ENCODE data around the gene HDDC3. TPM values are rescaled to one million over a fixed set of nuclear protein-coding genes. Genes with fewer than 3 reads are reported as not detected.

HDDC3 gene
- total RNA-seq, 1 experiment from 2014 or later: 13.3 TPM

GRCh38 chr15:90957791-90958190 lies 25.4 kb upstream of the HDDC3 start:
- Mint-ChIP-seq H3K27ac (peak overlapping the region in 2 of 3 experiments; percentile 61 to 94; a peak in 2 of 7 replicates), H3K9me3 (no peaks in the 10 kb centered on the region), H3K4me1 (peaks cover 15 to 16% of the 10 kb centered on the region in 2 experiments), H3K36me3 (ENCODE audit: insufficient read depth in 1 of 3, low read depth in 3 of 3) (peaks cover 13 to 48% (median 43%) of the 10 kb centered on the region in 3 experiments), H3K4me3 (peak overlapping the region; percentile 70 to 80), H3K27me3 (ENCODE audit: low read depth) (no peaks in the 10 kb centered on the region)
- Histone ChIP-seq H3T11ph (ENCODE audit: low read length) (no peak overlapping the region), H3K9me3 (ENCODE audit: control insufficient read depth, low read depth, low read length) (no peaks in the 10 kb centered on the region), H2AK5ac (ENCODE audit: insufficient read length, low read length) (no peak overlapping the region), H2BK120ac (ENCODE audit: low read depth, low read length, poor library complexity, severe bottlenecking) (no peak overlapping the region), H4K5ac (ENCODE audit: insufficient read length, low read depth, low read length) (no peak overlapping the region), H4K20me1 (ENCODE audit: control insufficient read depth, insufficient read depth, insufficient read length) (peaks cover 3% of the 10 kb centered on the region), H3K18ac (ENCODE audit: insufficient read length, low read depth, low read length) (no peak overlapping the region), H2AFZ (ENCODE audit: low read length) (no peak overlapping the region), H3K27ac (ENCODE audit: insufficient read length, low read depth, low read length) (no peak overlapping the region), H3K4me2 (ENCODE audit: insufficient read depth, insufficient read length, low read length) (peak overlapping the region; percentile 41), H2BK15ac (ENCODE audit: low read depth, low read length) (no peak overlapping the region), H3K9ac (ENCODE audit: extremely low read depth, insufficient read length, low read length) (no peak overlapping the region), H3K4me1 (ENCODE audit: insufficient read depth, low read length) (peaks cover 7% of the 10 kb centered on the region; the same call in 1 of the 2 replicates), H4K8ac (replicated peaks; ENCODE audit: insufficient read length, low read depth, low read length) (no peak overlapping the region), H3K79me1 (ENCODE audit: insufficient read depth, low read depth, low read length, poor library complexity, severe bottlenecking) (no peaks in the 10 kb centered on the region), H4K91ac (ENCODE audit: insufficient read length, low read depth, low read length) (no peak overlapping the region), H3K27me3 (ENCODE audit: insufficient read depth, low read length) (no peaks in the 10 kb centered on the region), H3K23ac (ENCODE audit: insufficient read length, low read depth, low read length) (no peak overlapping the region), H2BK5ac (ENCODE audit: insufficient read length, low read length) (no peak overlapping the region), H3K14ac (ENCODE audit: insufficient read depth, low read length) (no peak overlapping the region), H2BK12ac (ENCODE audit: insufficient read length, low read depth, low read length) (no peak overlapping the region), H2BK20ac (ENCODE audit: low read depth, low read length, poor library complexity, severe bottlenecking) (no peak overlapping the region), H3K4ac (ENCODE audit: low read depth, low read length) (no peak overlapping the region), H3K56ac (ENCODE audit: insufficient read length, low read depth, low read length) (no peak overlapping the region), H3K79me2 (ENCODE audit: insufficient read depth, low read length) (no peaks in the 10 kb centered on the region), H3K23me2 (ENCODE audit: insufficient read length, low read depth, low read length, poor library complexity, severe bottlenecking) (peaks cover 15% of the 10 kb centered on the region)
- WGBS (ENCODE audit: extremely low coverage, insufficient read length, low lambda C conversion rate): no CpG with 5 or more reads among the region's 6 CpGs
- TF ChIP-seq CTCF (conservative IDR thresholded peaks at IDR 0.05): no peak
- DNase-seq: no peak
